HG03342 (cell line): Measurements from ENCODE around the gene ATP5PB.

Experiments used
- ATAC-seq: cut with Tn5 transposase; IDR thresholded peaks from one replicate; pipeline ENCODE4 v1.9.1; 2021; ENCODE audit warnings: mild to moderate bottlenecking, moderate library complexity; ENCODE audit not compliant: unreplicated experiment

The ATP5PB gene

GRCh38 chr1:111446546-111446945, 2.7 kb upstream of the ATP5PB start:
- ATAC-seq: no peak

GRCh38 chr1:111446967-111447892, 2.0 kb upstream of the ATP5PB start:
- no peak for ATAC-seq

GRCh38 chr1:111448482-111448917, 764 bp upstream of the ATP5PB start:
- ATAC-seq: no peak

GRCh38 chr1:111449703-111450017, 396 bp downstream of the ATP5PB start:
- ATAC-seq: no peak

DNA sequence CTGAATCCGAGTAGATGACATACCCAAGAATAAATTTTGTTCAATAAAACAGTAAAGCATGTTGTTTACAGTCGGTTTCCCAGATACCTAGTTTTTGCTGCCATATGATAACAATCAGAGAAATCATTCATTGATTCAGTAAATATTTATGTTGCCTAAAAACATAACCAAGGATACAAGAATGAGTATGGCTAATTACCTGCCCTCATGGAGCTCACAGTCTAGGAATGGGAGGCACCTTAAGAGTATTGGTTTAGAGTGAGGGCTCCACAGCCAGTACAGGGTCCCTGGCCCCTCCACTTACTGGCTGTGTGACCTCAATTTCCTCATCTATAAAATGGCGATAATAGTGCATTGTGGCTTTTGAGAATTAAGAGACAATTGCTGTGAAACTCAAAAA, 921 bp downstream of the ATP5PB start:
- no peak for ATAC-seq

GRCh38 chr1:111452581-111452980, 3.3 kb downstream of the ATP5PB start:
- ATAC-seq: no peak

GRCh38 chr1:111453706-111454105, 4.4 kb downstream of the ATP5PB start:
- ATAC-seq: no peak

- ATAC-seq: no peak
Measured at GRCh38 chr1:111454859-111455641, 5.8 kb downstream of the ATP5PB start.

DNA sequence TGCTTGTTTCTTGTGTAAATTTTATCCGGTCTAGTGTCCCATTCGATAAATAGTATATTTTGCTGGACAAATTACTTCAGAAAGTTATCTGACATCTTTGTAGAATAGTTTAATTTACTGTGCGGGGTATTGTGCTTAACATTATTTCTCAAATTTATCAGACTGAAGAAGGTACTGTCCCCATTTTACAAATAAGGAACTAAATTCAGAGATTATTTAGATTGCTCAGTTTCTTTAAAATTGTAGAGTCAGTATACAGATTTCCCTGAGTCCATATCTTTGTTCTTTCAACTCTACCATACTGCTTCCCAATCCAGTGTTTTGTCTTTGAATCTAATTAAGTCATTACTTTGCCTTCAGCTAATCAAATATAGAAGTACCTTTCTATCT, 6.4 kb downstream of the ATP5PB start:
- no peak for ATAC-seq

- ATAC-seq: no peak
Measured at GRCh38 chr1:111461765-111462164, 12.5 kb downstream of the ATP5PB start.

DNA sequence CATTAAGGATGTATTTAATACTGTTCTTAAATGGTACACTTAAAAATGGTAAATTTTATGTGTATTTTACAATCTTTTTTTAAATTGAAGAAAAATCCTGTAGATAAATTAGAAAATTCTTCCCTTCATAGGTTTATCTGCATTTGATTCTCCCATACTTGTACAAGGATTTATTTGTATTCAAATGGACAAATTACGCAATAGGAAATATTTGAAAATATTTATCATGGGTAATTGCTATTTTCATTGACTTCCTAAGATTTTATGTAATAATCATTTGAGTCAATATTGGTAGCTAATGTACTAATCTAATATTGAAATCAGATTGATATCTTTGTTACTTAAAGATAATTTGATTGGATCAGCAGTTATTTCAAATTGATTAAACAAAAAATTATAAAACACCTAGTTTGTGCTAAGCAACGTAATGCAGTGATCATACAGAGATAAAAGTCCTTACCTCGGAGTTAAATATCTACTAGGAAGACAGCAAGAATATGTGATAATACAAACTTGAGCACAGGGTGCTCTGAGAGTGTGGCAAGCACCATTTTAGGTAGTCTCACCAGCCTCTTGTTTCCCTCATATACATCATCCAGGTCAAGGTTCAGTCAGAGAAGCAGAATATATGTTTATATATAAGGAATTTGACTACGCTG, 13.2 kb downstream of the ATP5PB start:
- ATAC-seq: no peak

DNA sequence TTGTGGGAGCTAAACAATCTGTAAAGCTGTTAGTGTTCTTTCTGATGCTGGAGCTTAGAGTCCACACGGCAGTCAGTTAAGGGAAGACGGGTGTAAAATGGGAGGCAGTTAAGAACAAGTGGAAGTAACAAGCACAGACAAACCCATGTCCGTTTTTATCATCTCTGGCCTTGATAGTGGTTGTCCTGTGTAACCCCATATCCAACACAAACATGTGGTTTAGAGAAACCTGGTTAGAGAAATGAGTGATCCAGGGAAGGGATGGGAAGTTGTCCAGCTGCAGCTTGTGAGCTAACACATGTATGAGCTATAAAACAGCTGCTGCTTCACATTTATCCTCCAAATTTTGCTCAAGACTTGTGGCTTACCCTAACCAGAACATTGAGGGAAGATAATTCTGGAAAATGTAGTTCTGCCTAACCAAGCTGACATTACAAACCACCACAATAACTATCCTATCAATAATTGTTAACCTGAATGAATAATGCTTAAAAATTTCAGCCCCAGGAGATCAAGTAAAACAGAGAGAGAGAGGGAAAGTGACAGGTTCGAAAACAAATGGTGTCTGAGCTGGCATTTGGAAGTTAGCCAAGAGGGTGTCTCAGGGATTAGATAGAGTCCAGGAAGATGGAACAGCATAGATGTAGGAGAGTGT, 13.9 kb downstream of the ATP5PB start:
- no peak for ATAC-seq

DNA sequence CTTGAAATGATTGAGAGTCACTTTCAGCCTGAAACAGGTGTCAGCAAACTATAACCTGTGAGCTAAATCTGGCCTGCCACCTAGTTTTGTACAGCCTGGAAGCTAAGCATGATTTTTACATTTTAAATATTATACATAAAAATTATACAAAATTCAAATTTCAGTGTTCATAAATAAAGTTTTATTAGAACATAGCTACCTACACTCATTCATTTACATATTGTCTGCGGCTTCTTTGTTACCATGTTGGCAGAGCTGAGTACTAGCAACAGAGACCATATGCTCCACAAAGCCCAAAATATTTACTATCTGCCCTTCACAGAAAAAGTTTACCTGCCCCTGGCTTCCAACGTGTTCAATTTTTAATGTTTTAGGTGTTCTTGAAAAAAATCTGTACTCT, 16.5 kb downstream of the ATP5PB start:
- ATAC-seq: no peak

DNA sequence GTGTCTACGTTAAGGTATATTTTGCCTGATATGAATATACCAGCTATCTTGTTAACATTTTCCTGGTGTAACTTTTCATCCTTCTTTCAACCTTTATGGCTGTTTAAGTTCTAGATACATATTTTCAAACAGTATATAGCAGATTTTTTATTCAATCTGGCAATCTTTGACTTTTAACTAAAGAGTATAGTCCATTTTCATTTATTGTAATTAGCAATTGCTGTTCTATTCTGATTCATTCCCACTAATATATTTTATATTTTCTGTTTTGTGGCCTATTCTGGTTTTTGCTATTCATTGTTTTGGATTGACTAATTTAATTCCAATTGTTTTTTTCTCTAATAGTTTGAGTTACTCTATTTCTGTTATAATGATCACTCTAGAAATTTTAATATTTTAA, 17.2 kb downstream of the ATP5PB start:
- ATAC-seq: no peak

DNA sequence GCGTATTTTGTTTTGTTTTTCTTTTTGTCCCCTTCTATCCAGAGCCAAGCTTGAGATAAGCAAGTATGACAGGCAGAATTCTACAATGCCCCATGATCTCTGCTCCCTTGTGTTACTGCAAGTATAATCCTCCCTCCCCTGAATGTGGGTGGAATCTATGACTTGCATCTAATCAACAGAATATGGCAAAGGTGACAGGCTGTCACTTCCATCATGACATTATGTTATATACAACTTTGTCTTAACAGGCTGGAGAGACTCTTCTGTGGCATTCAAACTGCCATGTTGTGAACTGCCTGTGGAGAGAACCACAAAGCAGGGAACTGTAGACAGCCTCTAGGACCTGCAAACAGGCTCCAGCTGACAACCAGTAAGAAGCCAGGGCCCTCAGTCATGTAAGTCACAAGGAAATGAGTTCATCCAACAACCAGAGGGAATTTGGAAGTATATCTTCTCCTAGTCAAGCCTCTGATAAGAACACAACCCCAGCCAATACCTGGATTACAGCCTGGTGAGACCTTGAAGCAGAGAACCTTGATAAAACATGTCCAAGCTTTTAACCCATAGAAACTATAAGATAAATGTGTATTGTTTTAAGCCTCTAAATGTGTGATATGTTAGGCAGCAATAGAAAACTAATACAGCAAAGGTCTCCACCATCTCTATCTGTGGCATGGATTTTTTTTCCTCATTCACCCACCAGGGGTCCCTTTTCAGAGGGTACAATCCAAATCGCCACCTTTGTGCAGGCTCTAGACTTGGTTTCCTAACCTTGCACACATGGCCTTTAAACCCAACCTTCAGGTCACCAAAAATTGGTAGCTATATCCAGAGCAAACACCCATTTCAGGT, 18.8 kb downstream of the ATP5PB start:
- ATAC-seq: no peak

- ATAC-seq: no peak
Measured at GRCh38 chr1:111468717-111469100, 19.4 kb downstream of the ATP5PB start.

DNA sequence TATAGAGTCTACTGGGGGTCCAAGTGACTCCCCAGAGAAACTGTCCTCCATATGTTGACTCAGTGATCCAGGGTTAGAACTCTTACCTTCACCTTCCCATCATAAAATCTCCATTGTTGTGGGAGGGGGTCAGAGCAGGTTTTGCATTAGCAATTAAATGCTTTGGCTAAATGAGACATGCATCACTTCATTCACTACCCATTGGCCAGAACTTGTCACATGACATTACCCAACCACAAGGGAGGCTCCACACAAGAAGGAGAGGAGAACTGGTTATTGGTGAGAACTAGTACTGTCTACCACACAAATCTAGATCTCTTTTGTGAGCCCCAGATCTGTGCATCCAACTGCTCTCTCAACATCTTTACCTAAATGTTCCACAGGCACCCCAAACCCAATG, 20.3 kb downstream of the ATP5PB start:
- no peak for ATAC-seq

GRCh38 chr1:111470596-111470995, 21.3 kb downstream of the ATP5PB start:
- no peak for ATAC-seq

- ATAC-seq: no peak
Measured at GRCh38 chr1:111471012-111471411, 21.7 kb downstream of the ATP5PB start.

GRCh38 chr1:111471538-111471937, 22.3 kb downstream of the ATP5PB start:
- no peak for ATAC-seq
